AG08395 (cell line): ENCODE measurements around the gene EEF1AKMT1.
"Not testable (repeated sequence)": the region's sequence is repeated elsewhere in the genome, so short reads cannot be mapped to it uniquely, and the experiment has no call there.

Experiments used
- DNase-seq: peaks from one replicate; pipeline ENCODE4 v3.0.0; 2012; ENCODE audit warnings: mixed read lengths, low spot score

EEF1AKMT1 gene

DNA sequence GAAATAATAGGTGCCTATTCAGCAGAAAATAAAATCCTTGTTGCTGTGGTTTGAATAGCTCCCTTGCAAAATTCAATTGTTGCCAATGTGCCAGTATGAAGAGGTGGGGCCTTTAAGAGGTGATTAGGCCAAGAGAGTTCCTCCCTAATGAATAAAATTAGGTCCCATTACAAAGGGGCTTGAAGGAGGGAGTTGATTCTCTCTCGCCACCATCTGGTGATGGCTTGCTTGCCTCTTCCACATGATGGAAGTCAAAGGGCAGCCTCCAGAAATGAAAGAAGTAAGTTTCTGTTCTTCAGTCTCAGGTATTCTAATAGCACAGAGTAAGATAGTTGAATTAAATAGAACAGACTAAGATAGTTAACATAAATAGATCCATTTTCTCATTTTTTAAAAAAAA is 3.0 kb upstream of the EEF1AKMT1 start:
- DNase-seq = no peak

DNA sequence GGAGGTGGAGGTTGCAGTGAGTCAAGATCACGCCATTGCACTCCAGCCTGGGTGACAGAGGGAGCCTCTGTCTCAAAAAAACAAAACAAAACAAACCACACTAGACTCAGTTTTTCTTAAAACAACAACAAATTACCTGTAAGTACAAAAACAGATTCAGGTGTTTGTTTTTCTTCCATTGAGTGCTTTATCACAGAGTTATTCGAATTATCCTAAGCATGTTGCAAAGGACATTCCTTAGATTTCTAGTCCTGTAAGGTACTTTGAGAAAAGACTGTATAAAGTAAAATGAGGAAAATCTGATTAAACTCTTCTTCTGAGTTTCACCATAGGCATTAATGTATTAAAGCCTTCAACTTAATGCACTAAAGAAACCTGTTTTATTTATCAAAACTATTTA is 2.2 kb upstream of the EEF1AKMT1 start:
- no peak for DNase-seq

- DNase-seq = no peak
Observed at GRCh38 chr13:20774746-20775145, 985 bp upstream of the EEF1AKMT1 start.

GRCh38 chr13:20772401-20773131 is 1.2 kb downstream of the EEF1AKMT1 start:
- no peak for DNase-seq

DNA sequence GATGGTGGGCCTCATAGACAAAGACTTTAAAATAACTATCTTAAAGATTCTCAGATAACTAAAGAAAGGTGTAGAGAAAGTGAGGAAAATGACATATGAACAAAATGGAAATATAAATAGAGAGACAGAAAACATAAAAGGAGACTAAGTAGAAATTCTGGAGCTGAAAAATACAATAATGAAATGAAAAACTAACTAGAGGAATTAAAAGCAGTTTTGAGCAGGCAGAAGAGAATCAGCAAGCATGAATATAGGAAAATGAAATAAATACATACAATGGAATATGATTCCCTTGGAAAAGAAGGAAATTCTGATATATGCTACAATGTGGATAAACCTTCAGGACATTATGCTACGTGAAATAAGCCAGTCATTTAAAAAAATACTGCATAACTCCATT is 3.9 kb downstream of the EEF1AKMT1 start:
- no peak for DNase-seq

- DNase-seq = no peak
Observed at GRCh38 chr13:20769091-20769490, 4.7 kb downstream of the EEF1AKMT1 start.

DNA sequence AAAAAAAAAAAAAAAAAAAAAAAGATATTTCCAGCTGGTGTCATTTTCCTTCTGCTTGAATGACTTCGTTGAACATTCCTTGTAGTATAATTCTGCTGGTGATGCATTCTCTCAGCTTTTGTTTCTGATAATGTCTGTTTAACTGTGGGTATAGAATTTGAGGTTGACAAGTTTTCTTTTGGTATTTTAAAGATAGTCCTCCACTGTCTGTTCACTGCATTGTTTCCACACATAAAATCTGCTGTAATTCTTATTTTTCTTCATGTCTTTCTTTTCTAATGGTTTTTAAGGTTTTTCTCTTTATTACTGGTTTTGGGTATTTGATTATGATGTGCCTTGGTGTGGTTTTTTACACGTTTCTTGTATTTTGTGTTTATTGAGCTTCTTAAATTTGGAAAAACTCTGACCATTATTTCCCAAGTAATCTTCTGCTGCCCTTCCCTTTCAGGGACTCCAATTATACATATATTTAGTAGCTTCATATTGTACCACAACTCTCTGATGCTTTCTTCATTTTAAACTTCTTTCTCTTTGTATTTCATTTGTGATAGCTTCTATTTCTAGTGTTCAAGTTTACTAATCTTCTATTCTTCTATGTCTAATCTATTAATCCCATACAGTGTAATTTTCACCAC is 6.3 kb downstream of the EEF1AKMT1 start:
- no peak for DNase-seq

- DNase-seq = no peak
Observed at GRCh38 chr13:20760872-20761271, 12.9 kb downstream of the EEF1AKMT1 start.

DNA sequence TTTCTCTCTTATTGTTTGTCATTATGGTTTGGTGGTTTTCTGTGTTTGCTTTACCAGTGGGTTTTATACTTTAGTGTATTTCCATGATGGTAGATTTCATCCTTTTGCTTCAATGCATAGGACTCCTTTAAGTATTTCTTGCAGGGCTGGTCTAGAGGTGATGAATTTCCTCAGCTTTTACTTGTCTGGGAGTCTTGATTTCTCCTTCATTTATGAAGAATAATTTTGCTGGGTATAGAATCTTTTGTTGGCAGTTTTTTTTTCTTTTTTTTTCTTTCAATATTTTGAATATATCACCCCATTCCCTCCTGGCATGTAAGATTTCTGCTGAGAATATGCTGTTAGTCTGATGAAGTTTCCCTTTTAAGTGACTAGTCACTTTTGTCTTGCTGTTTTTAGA is 19.8 kb downstream of the EEF1AKMT1 start:
- DNase-seq = no peak

GRCh38 chr13:20749377-20749776 is 24.4 kb downstream of the EEF1AKMT1 start:
- no peak for DNase-seq

DNA sequence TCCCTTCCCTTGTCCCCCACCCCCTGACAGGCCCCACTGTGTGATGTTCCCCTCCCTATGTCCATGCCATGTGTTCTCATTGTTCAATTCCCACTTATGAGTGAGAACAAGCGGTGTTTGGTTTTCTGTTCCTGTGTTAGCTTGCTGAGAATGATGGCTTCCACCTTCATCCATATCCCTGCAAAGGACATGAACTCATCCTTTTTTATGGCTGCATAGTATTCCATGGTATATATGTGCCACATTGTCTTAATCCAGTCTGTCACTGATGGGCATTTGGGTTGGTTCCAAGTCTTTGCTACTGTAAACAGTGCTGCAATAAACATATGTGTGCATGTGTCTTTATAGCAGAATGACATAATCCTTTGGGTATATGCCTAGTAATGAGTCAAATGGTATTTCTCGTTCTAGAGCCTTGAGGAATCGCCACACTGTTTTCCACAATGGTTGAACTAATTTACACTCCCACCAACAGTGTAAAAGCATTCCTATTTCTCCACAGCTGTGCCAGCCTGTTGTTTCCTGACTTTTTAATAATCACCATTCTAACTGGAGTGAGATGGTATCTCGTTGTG is 29.8 kb downstream of the EEF1AKMT1 start:
- DNase-seq = not testable (repeated sequence)

DNA sequence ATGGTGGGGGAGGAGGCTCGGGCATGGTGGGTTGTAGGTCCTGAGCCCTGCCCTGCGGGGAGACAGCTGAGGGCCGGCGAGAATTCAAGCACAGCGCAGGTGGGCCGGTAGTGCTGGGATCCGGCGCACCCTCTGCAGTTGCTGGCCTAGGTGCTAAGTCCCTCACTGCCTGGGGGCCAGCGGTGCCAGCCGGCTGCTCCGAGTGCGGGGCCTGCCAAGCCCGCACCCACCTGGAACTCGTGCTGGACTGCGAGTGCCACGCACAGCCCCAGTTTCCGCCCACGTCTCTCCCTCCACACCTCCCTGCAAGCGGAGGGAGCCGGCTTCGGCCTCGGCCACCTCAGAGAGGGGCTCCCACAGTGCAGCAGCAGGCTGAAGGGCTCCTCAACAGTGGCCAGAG is 33.7 kb downstream of the EEF1AKMT1 start:
- DNase-seq = no peak

GRCh38 chr13:20738616-20739015 is 35.1 kb downstream of the EEF1AKMT1 start:
- DNase-seq = peak; percentile 1

GRCh38 chr13:20729633-20730585 is 43.9 kb downstream of the EEF1AKMT1 start:
- no peak for DNase-seq

- DNase-seq = no peak
Observed at GRCh38 chr13:20728579-20729311, 45.0 kb downstream of the EEF1AKMT1 start.

- DNase-seq = no peak
Observed at GRCh38 chr13:20727856-20728255, 45.9 kb downstream of the EEF1AKMT1 start.

DNA sequence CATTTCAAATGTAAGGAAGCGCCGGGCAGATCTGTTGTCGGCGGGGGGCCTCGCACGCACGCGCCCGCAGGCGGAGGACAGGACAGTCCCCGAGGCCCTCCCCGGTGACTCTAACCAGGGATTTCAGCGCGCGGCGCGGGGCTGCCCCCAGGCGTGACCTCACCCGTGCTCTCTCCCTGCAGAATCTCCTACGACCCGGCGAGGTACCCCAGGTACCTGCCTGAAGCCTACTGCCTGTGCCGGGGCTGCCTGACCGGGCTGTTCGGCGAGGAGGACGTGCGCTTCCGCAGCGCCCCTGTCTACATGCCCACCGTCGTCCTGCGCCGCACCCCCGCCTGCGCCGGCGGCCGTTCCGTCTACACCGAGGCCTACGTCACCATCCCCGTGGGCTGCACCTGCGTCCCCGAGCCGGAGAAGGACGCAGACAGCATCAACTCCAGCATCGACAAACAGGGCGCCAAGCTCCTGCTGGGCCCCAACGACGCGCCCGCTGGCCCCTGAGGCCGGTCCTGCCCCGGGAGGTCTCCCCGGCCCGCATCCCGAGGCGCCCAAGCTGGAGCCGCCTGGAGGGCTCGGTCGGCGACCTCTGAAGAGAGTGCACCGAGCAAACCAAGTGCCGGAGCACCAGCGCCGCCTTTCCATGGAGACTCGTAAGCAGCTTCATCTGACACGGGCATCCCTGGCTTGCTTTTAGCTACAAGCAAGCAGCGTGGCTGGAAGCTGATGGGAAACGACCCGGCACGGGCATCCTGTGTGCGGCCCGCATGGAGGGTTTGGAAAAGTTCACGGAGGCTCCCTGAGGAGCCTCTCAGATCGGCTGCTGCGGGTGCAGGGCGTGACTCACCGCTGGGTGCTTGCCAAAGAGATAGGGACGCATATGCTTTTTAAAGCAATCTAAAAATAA is 52.1 kb downstream of the EEF1AKMT1 start:
- DNase-seq = peak; percentile 14

DNA sequence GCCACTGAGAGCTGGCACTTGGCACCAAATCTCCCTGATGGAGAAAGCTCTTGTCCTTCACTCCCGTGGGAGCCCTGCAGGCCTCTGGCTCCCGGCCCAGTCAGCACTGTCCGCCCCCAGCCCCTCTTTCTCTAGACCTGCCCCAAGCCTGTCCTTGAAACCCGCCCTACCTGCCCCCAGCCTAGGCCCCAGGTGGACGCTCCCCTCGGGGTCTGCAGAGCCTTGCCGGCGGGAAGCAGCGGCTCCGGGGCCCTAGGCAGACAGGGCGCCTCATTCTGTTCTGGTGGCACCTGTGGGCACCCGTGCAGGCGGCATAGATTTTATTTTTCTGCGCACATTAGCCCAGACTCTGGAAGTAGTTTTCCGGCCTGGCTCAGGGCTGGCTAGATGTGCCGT is 52.7 kb downstream of the EEF1AKMT1 start:
- DNase-seq = no peak

DNA sequence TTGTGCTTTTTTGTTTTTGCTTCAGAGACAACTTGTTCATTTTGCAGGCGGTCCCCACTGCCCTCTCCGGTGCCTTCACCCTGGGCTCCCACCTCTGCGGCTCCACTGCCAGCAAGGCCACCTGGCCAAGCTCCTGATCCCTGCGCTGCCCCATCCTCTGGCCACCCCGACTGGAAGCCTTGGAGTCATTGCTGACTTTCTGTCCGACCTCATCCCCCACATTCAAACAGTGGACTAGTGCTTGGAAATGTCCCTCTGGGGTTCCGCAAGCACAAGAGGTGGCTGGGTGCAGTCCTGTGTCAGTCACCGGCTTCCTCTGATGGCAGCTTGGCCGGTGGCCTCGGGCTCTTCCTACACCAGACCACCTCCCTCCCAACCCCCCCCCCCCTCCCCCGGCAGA is 53.3 kb downstream of the EEF1AKMT1 start:
- no peak for DNase-seq

GRCh38 chr13:20719783-20720182 is 54.0 kb downstream of the EEF1AKMT1 start:
- no peak for DNase-seq
